MM.1S (cell line): ENCODE measurements around the gene AGK.

Source experiments
- DNase-seq: peaks from one replicate; pipeline ENCODE4 v3.0.0-alpha.2; 2015
- H2AFZ ChIP-seq: fragments of 300-600 bp; sonication (generic); 2 replicates; pipeline ENCODE4 v1.6.0; 2016; ENCODE audit warnings: antibody characterized with exemption, low read length
- H3F3A ChIP-seq: fragments of 300-600 bp; sonication (generic); 2 replicates; pipeline ENCODE4 v1.6.1; 2016; ENCODE audit warnings: mild to moderate bottlenecking, antibody characterized with exemption, low read length, moderate library complexity, mixed read lengths; ENCODE audit not compliant: insufficient read depth
- H3K27ac ChIP-seq: fragments of 300-600 bp; sonication (generic); 2 replicates; pipeline ENCODE4 v1.5.1; 2016; ENCODE audit warnings: mild to moderate bottlenecking, low read length
- H3K27me3 ChIP-seq: fragments of 300-600 bp; sonication (generic); replicated peaks from 2 replicates; pipeline ENCODE4 v1.6.0; 2016; ENCODE audit warnings: low read length; ENCODE audit not compliant: insufficient read depth
- H3K36me3 ChIP-seq: fragments of 300-600 bp; sonication (generic); replicated peaks from 2 replicates; pipeline ENCODE4 v1.6.1; 2016; ENCODE audit warnings: mild to moderate bottlenecking, low read length, mixed read lengths; ENCODE audit not compliant: insufficient read depth
- H3K4me1 ChIP-seq: fragments of 300-600 bp; sonication (generic); 2 replicates; pipeline ENCODE4 v1.6.1; 2016; ENCODE audit warnings: low read length, mixed read lengths
- H3K4me2 ChIP-seq: fragments of 300-600 bp; sonication (generic); 2 replicates; pipeline ENCODE4 v1.6.0; 2016; ENCODE audit warnings: low read depth, low read length
- H3K4me3 ChIP-seq: fragments of 300-600 bp; sonication (generic); 2 replicates; pipeline ENCODE4 v1.5.1; 2016; ENCODE audit warnings: low read length, mixed read lengths
- H3K79me2 ChIP-seq: fragments of 300-600 bp; sonication (generic); 2 replicates; pipeline ENCODE4 v1.6.1; 2016; ENCODE audit warnings: mixed run types, low read length, mixed read lengths
- H3K9ac ChIP-seq: fragments of 300-600 bp; sonication (generic); 2 replicates; pipeline ENCODE4 v1.6.1; 2016; ENCODE audit warnings: low read length, mixed read lengths
- H3K9me2 ChIP-seq: fragments of 300-600 bp; sonication (generic); replicated peaks from 2 replicates; pipeline ENCODE4 v1.6.1; 2016; ENCODE audit warnings: mild to moderate bottlenecking, low read length, mixed read lengths; ENCODE audit not compliant: insufficient read depth
- H3K9me3 ChIP-seq: fragments of 300-600 bp; sonication (generic); replicated peaks from 2 replicates; pipeline ENCODE4 v1.6.1; 2016; ENCODE audit warnings: mild to moderate bottlenecking, low read length, mixed read lengths; ENCODE audit not compliant: insufficient read depth
- H4K20me1 ChIP-seq: fragments of 300-600 bp; sonication (generic); 2 replicates; pipeline ENCODE4 v1.6.1; 2016; ENCODE audit warnings: mild to moderate bottlenecking, low read length, moderate library complexity, mixed read lengths; ENCODE audit not compliant: insufficient read depth
- EZH2 ChIP-seq: fragments of 300-600 bp; sonication (generic); optimal IDR thresholded peaks from 2 replicates; pipeline ENCODE3; 2017; ENCODE audit warnings: low read depth, mild to moderate bottlenecking, antibody characterized with exemption, low read length, mixed read lengths
- EZH2phosphoT487 ChIP-seq: fragments of 300-600 bp; sonication (generic); IDR thresholded peaks from 2 replicates; pipeline ENCODE4 v1.6.1; 2018; ENCODE audit warnings: antibody characterized with exemption, low read length
- TF ChIP-seq, protein P1 (sequence below): fragments of 300-600 bp; sonication (generic); IDR thresholded peaks from 2 replicates; pipeline ENCODE4 v1.5.1; 2016; ENCODE audit warnings: antibody characterized with exemption, low read length, mixed read lengths

The AGK gene

DNA sequence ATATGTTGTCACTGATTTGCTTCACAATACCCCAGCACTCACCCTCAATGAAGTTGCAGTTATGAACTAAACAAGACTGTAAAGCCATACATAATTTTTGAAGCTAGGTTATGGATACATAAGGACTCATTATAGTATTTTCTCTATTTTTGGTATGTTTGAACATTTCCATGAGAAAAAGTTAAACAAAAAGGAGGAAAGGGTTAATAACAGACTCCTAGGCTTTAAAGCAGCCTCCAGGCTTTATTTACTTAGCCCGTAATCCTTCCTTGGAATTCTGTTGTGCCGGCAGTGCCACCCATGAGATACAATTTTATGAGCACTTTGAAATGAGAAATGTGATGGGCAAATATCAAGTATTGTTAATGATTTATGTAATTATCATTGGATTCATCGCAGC, 152.9 kb downstream of the AGK start:
- TF ChIP-seq, protein P1, sequence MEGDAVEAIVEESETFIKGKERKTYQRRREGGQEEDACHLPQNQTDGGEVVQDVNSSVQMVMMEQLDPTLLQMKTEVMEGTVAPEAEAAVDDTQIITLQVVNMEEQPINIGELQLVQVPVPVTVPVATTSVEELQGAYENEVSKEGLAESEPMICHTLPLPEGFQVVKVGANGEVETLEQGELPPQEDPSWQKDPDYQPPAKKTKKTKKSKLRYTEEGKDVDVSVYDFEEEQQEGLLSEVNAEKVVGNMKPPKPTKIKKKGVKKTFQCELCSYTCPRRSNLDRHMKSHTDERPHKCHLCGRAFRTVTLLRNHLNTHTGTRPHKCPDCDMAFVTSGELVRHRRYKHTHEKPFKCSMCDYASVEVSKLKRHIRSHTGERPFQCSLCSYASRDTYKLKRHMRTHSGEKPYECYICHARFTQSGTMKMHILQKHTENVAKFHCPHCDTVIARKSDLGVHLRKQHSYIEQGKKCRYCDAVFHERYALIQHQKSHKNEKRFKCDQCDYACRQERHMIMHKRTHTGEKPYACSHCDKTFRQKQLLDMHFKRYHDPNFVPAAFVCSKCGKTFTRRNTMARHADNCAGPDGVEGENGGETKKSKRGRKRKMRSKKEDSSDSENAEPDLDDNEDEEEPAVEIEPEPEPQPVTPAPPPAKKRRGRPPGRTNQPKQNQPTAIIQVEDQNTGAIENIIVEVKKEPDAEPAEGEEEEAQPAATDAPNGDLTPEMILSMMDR: no peak
- TF ChIP-seq EZH2phosphoT487: no peak
- no peak for TF ChIP-seq EZH2
- no peak overlapping the region for H3K27ac ChIP-seq
- H3K9me2 ChIP-seq: no peaks in the 10 kb centered on the region
- no peaks in the 10 kb centered on the region for H3K36me3 ChIP-seq
- no peak overlapping the region for H3K9ac ChIP-seq
- peaks cover 5% of the 10 kb centered on the region; the same call in 1 of the 2 replicates for H3F3A ChIP-seq
- no peak for DNase-seq
- no peak overlapping the region for H3K4me2 ChIP-seq
- no peaks in the 10 kb centered on the region for H3K9me3 ChIP-seq
- H2AFZ ChIP-seq: no peak overlapping the region
- no peak overlapping the region for H3K4me3 ChIP-seq
- H3K4me1 ChIP-seq: peaks cover 8% of the 10 kb centered on the region
- H3K27me3 ChIP-seq: 0 out of 2 replicates have a peak, but pooled peaks cover 12% of the 10 kb centered on the region
- 0 out of 2 replicates have a peak, but pooled peaks cover 7% of the 10 kb centered on the region for H3K79me2 ChIP-seq
- H4K20me1 ChIP-seq: no peaks in the 10 kb centered on the region

DNA sequence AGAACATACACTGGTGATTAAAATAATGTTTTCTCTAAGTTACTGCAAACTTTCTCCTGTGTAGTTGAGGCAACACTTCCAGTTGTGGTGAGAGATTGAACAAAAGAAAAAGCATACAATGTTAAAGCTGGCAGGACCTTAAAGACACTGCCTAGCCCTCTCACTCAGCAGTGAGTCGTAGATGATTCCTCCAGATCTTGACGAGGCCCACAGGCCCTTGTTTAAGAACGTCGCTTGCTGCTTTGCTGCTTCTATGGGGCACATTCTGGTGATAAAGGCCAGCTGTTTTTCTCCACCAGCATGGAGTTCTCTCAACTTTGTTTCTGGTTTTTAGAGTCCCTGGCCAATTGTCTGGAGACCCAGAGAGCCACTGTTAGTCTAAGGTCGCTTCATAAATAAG, 153.5 kb downstream of the AGK start:
- H3K9me3 ChIP-seq: no peaks in the 10 kb centered on the region
- no peaks in the 10 kb centered on the region for H3K9me2 ChIP-seq
- H3K79me2 ChIP-seq: 0 out of 2 replicates have a peak, but pooled peaks cover 7% of the 10 kb centered on the region
- H2AFZ ChIP-seq: no peak overlapping the region
- H3K4me2 ChIP-seq: no peak overlapping the region
- H3K4me1 ChIP-seq: peaks cover 8% of the 10 kb centered on the region
- TF ChIP-seq, protein P1: no peak
- TF ChIP-seq EZH2phosphoT487 (no peak), EZH2 (no peak)
- no peak overlapping the region for H3K9ac ChIP-seq
- no peak overlapping the region for H3K27ac ChIP-seq
- H3F3A ChIP-seq: peaks cover 5% of the 10 kb centered on the region; the same call in 1 of the 2 replicates
- H3K4me3 ChIP-seq: no peak overlapping the region
- H3K36me3 ChIP-seq: no peaks in the 10 kb centered on the region
- no peaks in the 10 kb centered on the region for H4K20me1 ChIP-seq
- no peak for DNase-seq
- 0 out of 2 replicates have a peak, but pooled peaks cover 12% of the 10 kb centered on the region for H3K27me3 ChIP-seq
